Activated naive CD4-positive, alpha-beta T cell (primary cell): Measurements from ENCODE around the gene MBTPS1.
A peak's percentile ranks its signal among the peaks of the same experiment; 100 is the strongest.
"Not testable (repeated sequence)": the region's sequence is repeated elsewhere in the genome, so short reads cannot be mapped to it uniquely, and the experiment has no call there.

Experiments
- DNase-seq, 4 experiments: peaks; one replicate each; lab custom pipeline; 2025; lab: John Stamatoyannopoulos, UW

Gene MBTPS1

DNA sequence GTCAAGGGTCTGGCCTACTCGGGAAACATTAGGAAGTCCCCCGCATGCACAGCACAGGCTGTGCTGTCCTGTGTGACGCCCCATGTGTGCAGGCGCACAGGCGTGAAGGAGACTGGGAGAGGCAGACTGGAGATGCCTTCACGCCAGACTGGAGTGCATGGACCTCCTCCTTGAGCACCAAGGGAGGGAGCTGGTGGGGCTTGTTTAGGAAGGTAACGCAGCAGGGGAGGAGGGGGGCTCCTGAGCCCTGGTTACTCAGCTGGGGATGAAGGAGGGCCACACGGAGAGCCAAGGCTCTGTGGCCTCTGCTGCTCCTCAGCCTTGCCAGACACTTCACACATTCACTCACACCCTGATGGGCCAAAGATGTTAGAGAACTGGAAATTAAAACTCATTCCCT, 20.5 kb upstream of the MBTPS1 start:
- DNase-seq, result no peak

DNA sequence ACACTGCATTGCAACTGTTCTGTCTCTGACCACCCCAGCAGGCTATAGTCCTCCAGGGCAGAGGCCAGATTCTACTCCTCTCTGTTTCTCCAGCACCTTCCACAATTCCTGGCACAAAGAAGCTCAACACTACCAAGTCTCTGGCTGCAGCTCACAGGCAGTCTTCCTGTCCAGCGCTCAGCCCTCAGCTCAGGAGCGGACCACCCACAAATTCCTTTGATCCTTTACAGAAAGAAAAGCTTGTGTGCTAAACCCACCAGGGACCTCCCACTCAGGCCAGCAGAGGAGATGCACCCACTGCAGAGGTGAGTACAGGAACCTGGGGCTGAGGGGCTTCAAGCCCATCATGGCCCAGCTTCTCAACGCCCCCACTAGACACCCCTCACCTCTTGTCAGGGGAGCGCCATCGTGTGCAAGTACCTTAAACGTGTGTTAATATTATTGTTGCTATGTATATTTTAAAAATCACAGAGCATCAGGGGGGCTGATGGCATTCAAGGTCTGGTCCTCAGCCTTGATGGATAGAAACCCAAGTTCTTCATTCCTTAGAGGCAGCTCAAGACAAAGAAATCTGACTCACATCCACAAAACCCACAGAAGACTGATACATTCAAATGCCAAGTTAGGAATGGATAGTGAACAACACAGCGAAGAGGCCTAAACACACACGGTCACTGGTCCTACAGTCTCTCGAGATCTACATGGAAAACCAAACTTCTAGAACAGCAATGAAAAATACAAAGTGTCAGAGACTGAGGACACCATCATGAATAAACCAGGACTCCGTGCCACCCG, 19.8 kb upstream of the MBTPS1 start:
- no peak for DNase-seq

GRCh38 chr16:84132527-84133285, 16.0 kb upstream of the MBTPS1 start:
- no peak for DNase-seq

- no peak for DNase-seq
These were observed 14.4 kb upstream of the MBTPS1 start for GRCh38 chr16:84131117-84131516.

DNA sequence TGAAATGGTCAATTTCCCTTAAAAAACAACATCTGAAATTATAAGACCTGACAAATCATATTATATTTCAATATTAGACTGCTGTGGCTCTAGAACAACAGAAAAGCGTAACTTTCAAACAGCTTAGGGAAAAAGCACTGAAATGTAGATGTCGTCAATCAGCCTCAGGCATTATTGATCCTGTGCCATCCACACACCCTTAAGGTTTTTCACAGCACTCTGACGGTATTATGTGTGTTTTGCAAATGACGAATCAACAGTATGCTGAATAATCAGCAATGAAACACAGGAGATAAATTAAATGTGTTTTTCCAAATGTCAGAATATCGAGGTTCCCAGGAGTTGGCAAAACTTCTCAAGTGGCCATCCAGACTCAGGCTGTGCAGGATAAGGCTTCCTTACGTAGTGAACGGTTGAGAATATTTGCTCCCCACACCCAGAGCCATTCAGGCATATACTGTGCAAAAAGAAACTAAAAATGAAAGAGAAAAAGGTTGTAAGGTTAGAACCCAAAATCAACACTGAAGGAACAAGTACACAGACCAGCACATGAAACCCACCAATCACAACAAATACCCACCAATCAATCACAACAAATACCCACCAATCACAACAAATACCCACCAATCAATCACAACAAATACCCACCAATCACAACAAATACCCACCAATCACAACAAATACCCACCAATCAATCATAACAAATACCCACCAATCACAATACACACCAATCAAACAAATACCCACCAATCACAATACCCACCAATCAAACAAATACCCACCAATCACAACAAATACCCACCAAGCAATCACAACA, 7.7 kb upstream of the MBTPS1 start:
- no peak for DNase-seq

DNA sequence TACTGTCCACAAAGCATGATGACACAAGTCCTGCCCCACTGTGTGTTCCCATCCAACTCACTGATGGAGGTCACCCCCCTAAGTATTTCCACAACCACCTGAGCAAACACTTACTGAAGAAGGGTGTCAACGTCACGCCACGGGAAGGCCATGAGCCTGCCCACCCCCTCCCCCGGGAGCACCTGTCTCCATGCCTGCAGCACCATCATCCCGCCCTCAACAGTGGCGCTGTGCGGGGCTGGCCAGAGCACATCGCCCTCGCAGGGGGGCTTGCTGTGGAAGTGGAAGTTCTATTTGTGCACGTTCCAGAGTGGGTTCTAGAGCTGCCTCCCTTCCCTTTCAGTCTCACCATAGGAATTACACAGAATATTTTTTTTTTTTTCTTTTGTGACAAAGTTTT, 4.3 kb upstream of the MBTPS1 start:
- no peak for DNase-seq

- no peak for DNase-seq
These were observed 3.3 kb upstream of the MBTPS1 start for GRCh38 chr16:84120023-84120422.

DNA sequence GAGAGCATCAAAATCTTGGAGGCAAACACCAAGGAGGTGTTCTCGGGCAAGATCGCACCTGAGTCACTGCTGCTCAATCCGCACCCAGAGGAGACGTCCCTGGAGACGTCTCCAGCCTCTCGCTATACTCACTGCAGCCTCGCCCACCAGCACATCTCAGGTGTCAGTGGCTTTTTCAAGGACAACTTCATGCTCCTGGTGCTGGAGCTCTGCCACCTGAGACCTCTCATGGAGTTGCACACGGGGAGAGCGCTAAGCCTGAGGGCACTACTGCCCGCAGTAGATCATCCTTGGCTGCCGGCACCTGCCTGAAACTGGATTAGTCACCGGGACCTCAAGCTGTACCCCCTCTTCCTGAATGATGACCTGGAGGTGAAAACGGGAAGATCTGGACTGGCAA, 2.6 kb upstream of the MBTPS1 start:
- DNase-seq, result no peak

GRCh38 chr16:84118315-84118714, 1.6 kb upstream of the MBTPS1 start:
- DNase-seq, result not testable (repeated sequence)

DNA sequence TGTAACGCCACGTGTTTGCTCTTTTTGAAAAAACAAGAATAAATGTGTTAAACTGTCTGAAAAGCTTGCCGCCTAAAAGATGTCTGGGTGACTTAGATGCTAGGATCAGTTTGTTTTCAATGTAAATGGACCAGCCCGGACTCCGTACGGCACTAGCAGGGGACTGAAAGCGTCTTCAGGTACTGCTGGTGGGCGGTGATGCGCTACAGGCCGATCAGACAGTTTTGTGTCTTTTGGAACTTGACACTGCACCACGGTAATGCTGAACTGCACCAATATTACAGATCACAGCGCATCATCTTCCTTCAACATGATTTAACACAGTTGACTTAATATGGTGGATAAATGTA, 727 bp upstream of the MBTPS1 start:
- DNase-seq, result peak in 2 of 4 experiments; percentile 11 to 26

GRCh38 chr16:84115919-84116719, 623 bp downstream of the MBTPS1 start:
- DNase-seq, result peak in 3 of 4 experiments; percentile 30 to 70 (median 55)

- not testable (repeated sequence) for DNase-seq
These were observed 4.8 kb downstream of the MBTPS1 start for GRCh38 chr16:84111949-84112348.

GRCh38 chr16:84111525-84111924, 5.2 kb downstream of the MBTPS1 start:
- DNase-seq, result no peak

DNA sequence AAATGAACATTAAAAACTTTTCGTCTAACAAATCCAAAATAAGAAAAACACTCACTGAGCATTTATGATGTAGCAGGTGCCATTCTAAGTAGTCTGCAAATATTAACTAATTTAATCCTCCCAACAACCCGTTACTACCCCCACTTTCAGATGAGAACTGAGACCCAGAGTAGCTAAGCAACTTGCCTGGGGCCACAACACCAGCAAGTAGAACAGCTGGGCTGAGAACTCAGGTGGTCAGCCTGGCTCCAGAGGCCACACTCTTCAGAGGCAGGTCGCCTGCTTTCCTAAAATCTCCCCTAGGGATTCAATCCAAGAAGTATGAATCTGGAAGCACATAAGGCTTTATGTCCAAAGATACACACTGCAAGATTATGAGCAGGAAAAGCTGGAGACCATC, 6.2 kb downstream of the MBTPS1 start:
- DNase-seq, result no peak

DNA sequence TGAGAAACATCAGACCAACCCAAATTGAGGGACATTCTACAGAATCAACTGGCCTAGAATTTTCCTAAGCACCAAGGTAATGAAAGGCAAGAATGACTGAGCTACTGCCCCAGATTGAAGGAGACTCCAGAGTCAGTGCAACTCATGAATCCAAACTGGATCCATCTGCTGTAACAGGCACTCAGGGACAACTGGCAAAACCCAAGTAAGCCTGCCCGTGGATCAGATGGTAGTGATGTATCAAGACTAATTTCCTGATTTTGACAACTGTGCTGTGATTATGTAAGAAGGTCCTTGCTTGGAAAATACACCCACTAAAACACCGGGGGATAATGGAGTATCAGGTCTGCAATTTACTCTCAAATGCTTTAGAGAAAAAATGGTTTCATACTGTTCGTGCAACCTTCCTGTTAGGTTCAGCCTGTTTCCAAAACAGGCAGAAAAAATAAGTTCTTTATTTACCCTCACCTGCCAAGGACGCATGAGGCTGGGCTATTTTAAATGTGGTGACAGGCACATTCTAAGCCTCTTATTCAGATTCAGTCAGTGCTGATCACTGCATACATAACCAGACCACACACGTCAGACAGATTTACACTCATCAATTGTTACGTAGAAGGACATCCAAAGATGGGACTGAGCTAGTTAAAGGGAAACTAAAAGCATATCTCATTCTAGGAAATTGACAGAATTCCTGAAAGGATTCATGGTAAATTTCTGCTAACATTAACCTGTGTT, 7.0 kb downstream of the MBTPS1 start:
- DNase-seq, result no peak

DNA sequence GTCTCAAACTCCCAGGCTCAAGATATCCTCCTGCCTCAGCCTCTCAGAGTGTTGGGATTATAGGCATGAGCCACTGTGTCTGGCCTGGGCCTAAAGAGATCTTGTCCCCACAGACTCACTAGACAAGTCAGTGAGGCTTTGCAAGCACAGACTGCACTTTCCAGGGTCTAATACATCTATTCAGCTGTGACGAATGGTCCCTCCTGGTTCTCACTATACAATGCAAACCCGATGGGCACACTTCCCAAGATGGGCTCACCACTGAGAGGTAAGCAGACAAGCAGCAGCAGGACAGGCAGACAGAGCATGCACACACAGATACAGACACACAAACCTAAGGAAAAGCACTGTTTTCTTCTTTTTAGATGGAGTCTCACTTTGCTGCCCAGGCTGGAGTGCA, 8.8 kb downstream of the MBTPS1 start:
- no peak for DNase-seq

- DNase-seq, result no peak
These were observed 10.6 kb downstream of the MBTPS1 start for GRCh38 chr16:84105948-84106740.

GRCh38 chr16:84105301-84105815, 11.4 kb downstream of the MBTPS1 start:
- DNase-seq, result no peak

DNA sequence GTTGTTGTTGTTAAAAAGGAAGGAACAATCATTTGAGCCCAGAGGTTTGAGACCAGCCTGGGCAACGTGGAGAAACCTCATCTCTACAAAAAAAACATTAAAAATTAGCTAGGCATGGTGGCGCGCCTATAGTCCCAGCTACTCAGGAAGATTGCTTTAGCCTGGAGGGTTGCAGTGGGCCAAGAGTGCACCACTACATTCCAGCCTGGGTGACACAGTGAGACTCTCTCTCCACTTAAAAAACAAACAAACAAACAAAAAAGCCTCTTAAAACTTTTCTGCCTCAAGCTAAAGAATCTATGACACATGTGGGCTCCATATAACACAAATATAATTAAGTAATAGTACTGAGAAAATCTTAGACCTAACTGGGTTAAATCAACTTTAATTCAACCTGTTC, 12.5 kb downstream of the MBTPS1 start:
- DNase-seq, result no peak

DNA sequence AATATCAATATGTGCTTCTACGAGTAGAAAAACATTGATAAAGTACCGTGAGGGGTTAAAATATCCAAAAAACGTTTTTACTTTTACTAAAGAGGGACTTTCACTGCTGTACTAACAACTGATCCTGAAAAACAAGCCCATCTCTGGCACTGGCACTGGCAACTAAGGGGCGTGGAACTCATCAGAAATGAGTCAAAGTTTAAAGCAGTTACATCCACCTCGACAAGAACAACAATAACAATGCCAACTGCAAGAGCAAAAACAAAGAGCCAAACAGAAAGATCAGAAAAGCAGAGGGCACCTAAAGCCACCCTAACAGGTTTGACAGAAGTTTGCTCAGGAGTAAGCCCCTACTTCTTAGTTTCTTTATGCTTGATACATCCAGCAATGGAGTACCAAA, 13.1 kb downstream of the MBTPS1 start:
- DNase-seq, result no peak
